K562 (cell line): Measurements from ENCODE around the gene PCCA. TPM values are rescaled to one million over a fixed set of nuclear protein-coding genes. Genes with fewer than 3 reads are reported as not detected.

Source experiments
- ATAC-seq: fragments of 200-7000 bp; cut with Tn5 transposase; 3 replicates; pipeline ENCODE4 v1.9.1; 2020; ENCODE audit warnings: moderate library complexity
- BruUV-seq: library from RNA; stranded (reverse); fragments of 400-500 nt; replicated peaks from 2 replicates; lab custom pipeline; 2021; lab: Mats Ljungman, UMichigan
- CTCF ChIA-PET: fragments of 300-600 bp; formaldehyde crosslinking; extraction: SDS; loops from one replicate; lab custom pipeline; 2021; ENCODE audit warnings: low intra/inter-chr PET ratio; lab: Yijun Ruan, JAX
- POLR2A ChIA-PET: fragments of 300-600, 350-650 bp; sonication (Branson Sonifier 250); formaldehyde crosslinking; extraction: SDS; loops from one replicate; lab custom pipeline; 2021; ENCODE audit warnings: antibody characterized with exemption, inconsistent platforms; lab: Yijun Ruan, JAX
- DNase-seq, 4 experiments: peaks; one replicate each; pipeline versions ENCODE4 v3.0.0 to v3.0.0-alpha.2; 2011 to 2018; ENCODE audit warnings: low spot score in 3 of 4, mixed read lengths in 3 of 4; ENCODE audit errors: extremely low read depth in 1 of 4
- FAIRE-seq: peaks from 2 replicates; lab custom pipeline; 2011; peaks lifted over from hg19 to GRCh38; lab: Jason Lieb, UNC
- H2AFZ ChIP-seq: 2 replicates; pipeline ENCODE4 v1.6.0; 2011; ENCODE audit warnings: low read depth, low read length, control low read depth, inconsistent platforms
- H3K27ac ChIP-seq: fragments of 200-600 bp; 3 replicates; pipeline ENCODE4 v1.8.0; 2011; ENCODE audit warnings: low read depth, mild to moderate bottlenecking, control low read depth, inconsistent platforms, low read length, moderate library complexity, mixed read lengths; ENCODE audit errors: extremely low read depth
- H3K27me3 ChIP-seq, 2 experiments: fragments of 300-600 bp in 1 of 2; 2 replicates in 1 of 2; 3 replicates in 1 of 2; pipeline versions ENCODE4 v1.6.0 to v1.8.0; 2011; ENCODE audit warnings: inconsistent platforms in 2 of 2, low read length in 2 of 2, mild to moderate bottlenecking in 1 of 2, mixed read lengths in 1 of 2, moderate library complexity in 1 of 2; ENCODE audit not compliant: control insufficient read depth in 2 of 2, insufficient read depth in 2 of 2
- H3K36me3 ChIP-seq: fragments of 300-600 bp; 3 replicates; pipeline ENCODE4 v1.8.0; 2011; ENCODE audit warnings: mild to moderate bottlenecking, low read length, inconsistent platforms; ENCODE audit not compliant: control insufficient read depth, insufficient read depth
- H3K4me1 ChIP-seq, 2 experiments: fragments of 200-600 bp in 1 of 2; replicated peaks in 1 of 2; 2 replicates in 1 of 2; 3 replicates in 1 of 2; pipeline versions ENCODE4 v1.5.1 to v1.8.0; 2011; ENCODE audit warnings: inconsistent platforms in 2 of 2, low read length in 2 of 2, mild to moderate bottlenecking in 1 of 2, mixed read lengths in 1 of 2, moderate library complexity in 1 of 2; ENCODE audit not compliant: control insufficient read depth in 2 of 2, insufficient read depth in 2 of 2
- H3K4me2 ChIP-seq: 2 replicates; pipeline ENCODE4 v1.6.1; 2011; ENCODE audit warnings: low read length, control low read depth, inconsistent platforms, mixed read lengths; ENCODE audit not compliant: insufficient read depth
- H3K4me3 ChIP-seq: fragments of 200-600 bp; sonication (generic), shearing (Covaris generic); 2 replicates; pipeline ENCODE4 v1.5.1; 2016; ENCODE audit warnings: control low read depth, inconsistent platforms
- H3K79me2 ChIP-seq: fragments of 200-600 bp; 3 replicates; pipeline ENCODE4 v1.8.0; 2011; ENCODE audit warnings: low read length, inconsistent platforms; ENCODE audit not compliant: control insufficient read depth, insufficient read depth
- H3K9ac ChIP-seq, 2 experiments: 2 replicates each; pipeline versions ENCODE4 v1.6.0 to v1.6.1; 2011; ENCODE audit warnings: low read depth in 2 of 2, low read length in 2 of 2, control low read depth in 1 of 2, inconsistent platforms in 1 of 2, mild to moderate bottlenecking in 1 of 2, mixed read lengths in 1 of 2; ENCODE audit not compliant: insufficient read depth in 1 of 2
- H3K9me1 ChIP-seq: one replicate; pipeline ENCODE4 v1.6.0; 2011; ENCODE audit warnings: inconsistent platforms, mild to moderate bottlenecking, low read length, moderate library complexity; ENCODE audit not compliant: control insufficient read depth, insufficient read depth
- H3K9me3 ChIP-seq: replicated peaks from 2 replicates; pipeline ENCODE4 v1.5.1; 2011; ENCODE audit warnings: low read depth, low read length, inconsistent platforms; ENCODE audit not compliant: control insufficient read depth, insufficient read depth
- H4K20me1 ChIP-seq: replicated peaks from 2 replicates; pipeline ENCODE4 v1.6.1; 2011; ENCODE audit warnings: low read length, inconsistent platforms, mixed read lengths; ENCODE audit not compliant: control insufficient read depth, insufficient read depth
- CBX8 ChIP-seq: fragments of 200-600 bp; sonication (generic); IDR thresholded peaks from 2 replicates; pipeline ENCODE4 v1.6.1; 2012; ENCODE audit warnings: borderline replicate concordance, mixed run types, low read depth, mild to moderate bottlenecking, moderate library complexity, mixed read lengths, low read length, control low read depth, inconsistent platforms; ENCODE audit not compliant: poor library complexity, severe bottlenecking; ENCODE audit errors: extremely low read depth
- HMGXB4 ChIP-seq: sonication (generic); formaldehyde crosslinking; IDR thresholded peaks from 2 replicates; pipeline ENCODE4 v1.8.1; 2023; ENCODE audit warnings: mild to moderate bottlenecking, missing genetic modification reagents
- ZNF561 ChIP-seq: fragments of 450-650 bp; formaldehyde crosslinking; conservative IDR thresholded peaks from 2 replicates; pipeline ENCODE4 v1.4.0; 2020; ENCODE audit warnings: mild to moderate bottlenecking, moderate library complexity
- WGBS: fragments of 100-300 bp; shearing (Covaris generic); methylation state at CpG from one replicate; pipeline ENCODE4 v1.1.6; 2016; ENCODE audit warnings: low coverage, mixed read lengths; ENCODE audit not compliant: insufficient coverage; ENCODE audit errors: missing lambda C conversion rate; 5-methylcytosine and 5-hydroxymethylcytosine counted together
- in situ Hi-C: fragments of 300-500 bp; cut with MboI; formaldehyde crosslinking; loops from 4 replicates; pipeline ENCODE4 v1.15.0; 2018; ENCODE audit warnings: inconsistent platforms, mixed read lengths
- intact Hi-C: fragments of 100-400 bp; cut with micrococcal nuclease; formaldehyde crosslinking; loops from 2 replicates; pipeline ENCODE4 v1.14.2; 2022
- polyA plus RNA-seq, 8 experiments: library from polyadenylated mRNA; depleted of rRNA in 4 of 8; stranded (reverse) in 5 of 8; unstranded in 3 of 8; fragments of >200 nt; fragmentation: Nextera tagmentation in 2 of 8; fragmentation: Illumina TruSeq in 1 of 8; extraction: Ambion mirVana in 2 of 8; extraction: Trizol in 1 of 8; gene quantifications; 2 replicates each; pipeline versions ENCODE4 v1.2.1 to v1.2.3, GENCODE V29; 2011 to 2014; ENCODE audit warnings: inconsistent platforms in 1 of 8, missing spikeins in 1 of 8
- total RNA-seq, 7 experiments: library from RNA; depleted of rRNA in 6 of 7; stranded (reverse); fragments of >200 nt in 6 of 7; fragmentation: Illumina TruSeq in 2 of 7; extraction: Trizol in 2 of 7; gene quantifications; 2 replicates each; pipeline versions ENCODE4 v1.2.1 to v1.2.3, GENCODE V29; 2011 to 2021; ENCODE audit warnings: low replicate concordance in 1 of 7

The PCCA gene
- total and polyA plus RNA-seq, 9 of the 15 experiments (the other 6 are each of a cell fraction or from before 2014, with no cell fraction given), result 5.2 to 14.1 (median 9.7) TPM

GRCh38 chr13:100476963-100477362 is 388.1 kb downstream of the PCCA start:
- H3K4me1 ChIP-seq, result no peaks in the 10 kb centered on the region; a peak in 1 of 5 replicates
- 69% methylated on average over 4 of the region's 5 CpGs for WGBS
- in situ Hi-C loops (no loop called here), intact Hi-C loops (no loop called here)
- H3K9ac ChIP-seq, result no peak overlapping the region
- no peak overlapping the region for H3K4me3 ChIP-seq
- H3K79me2 ChIP-seq, result no peaks in the 10 kb centered on the region
- no peaks in the 10 kb centered on the region for H3K9me1 ChIP-seq
- ChIA-PET POLR2A (no interaction called here), CTCF (no interaction called here)
- H3K9me3 ChIP-seq, result no peaks in the 10 kb centered on the region
- H2AFZ ChIP-seq, result no peak overlapping the region
- no peak overlapping the region for H3K27ac ChIP-seq
- H3K4me2 ChIP-seq, result no peak overlapping the region
- ATAC-seq (no peak), DNase-seq (no peak), FAIRE-seq (no peak)
- no TSS peak for BruUV-seq
- H4K20me1 ChIP-seq, result no peaks in the 10 kb centered on the region
- no peaks in the 10 kb centered on the region for H3K27me3 ChIP-seq
- TF ChIP-seq CBX8, result no peak
- no peak for TF ChIP-seq ZNF561 (CRISPR knock-in tag)
- TF ChIP-seq HMGXB4, result no peak
- H3K36me3 ChIP-seq, result no peaks in the 10 kb centered on the region
